Caco-2 (cell line): ENCODE results near the gene TCEAL7. TPM values are rescaled to one million over a fixed set of nuclear protein-coding genes. Genes with fewer than 3 reads are reported as not detected.
A peak's percentile ranks its signal among the peaks of the same experiment; 100 is the strongest.

Source experiments
- BruUV-seq: library from RNA; stranded (reverse); fragments of 400-500 nt; replicated peaks from 2 replicates; lab custom pipeline; 2021; lab: Mats Ljungman, UMichigan
- CTCF ChIA-PET: fragments of 300-600 bp; sonication (Branson Sonifier 250); formaldehyde crosslinking; loops from one replicate; lab custom pipeline; 2022; ENCODE audit warnings: antibody characterized with exemption; lab: Charles Lee
- POLR2A ChIA-PET: fragments of 300-600 bp; sonication (Branson Sonifier 250); formaldehyde crosslinking; loops from one replicate; lab custom pipeline; 2022; ENCODE audit warnings: antibody characterized with exemption; lab: Charles Lee
- DNase-seq, 2 experiments: peaks; one replicate each; pipeline versions ENCODE4 v3.0.0 to v3.0.0-alpha.2; 2020 to 2022
- H3K27me3 ChIP-seq: replicated peaks from 2 replicates; pipeline ENCODE4 v1.6.0; 2011; ENCODE audit warnings: low read length; ENCODE audit not compliant: control insufficient read depth, insufficient read depth
- H3K36me3 ChIP-seq: 2 replicates; pipeline ENCODE4 v1.5.1; 2011; ENCODE audit warnings: low read length; ENCODE audit not compliant: control insufficient read depth, insufficient read depth
- H3K4me1 ChIP-seq: fragments of 250-450 bp; sonication (Bioruptor Pico); 2 replicates; pipeline ENCODE4 v1.5.1; 2020; ENCODE audit warnings: mild to moderate bottlenecking
- H3K4me3 ChIP-seq: 2 replicates; pipeline ENCODE4 v1.5.1; 2011; ENCODE audit warnings: low read depth, mild to moderate bottlenecking, control low read depth, low read length
- H3K9me3 ChIP-seq: fragments of 250-450 bp; sonication (Bioruptor Pico); 2 replicates; pipeline ENCODE4 v1.5.1; 2020; ENCODE audit warnings: mild to moderate bottlenecking, moderate library complexity
- H3K27ac Mint-ChIP-seq: one replicate; pipeline ENCODE4 v1.8.0; 2022; ENCODE audit warnings: mixed read lengths; ENCODE audit not compliant: unreplicated experiment
- H3K27me3 Mint-ChIP-seq: one replicate; pipeline ENCODE4 v1.8.0; 2022; ENCODE audit warnings: mixed read lengths; ENCODE audit not compliant: insufficient read depth, unreplicated experiment
- H3K36me3 Mint-ChIP-seq: one replicate; pipeline ENCODE4 v1.8.0; 2022; ENCODE audit warnings: mild to moderate bottlenecking, mixed read lengths; ENCODE audit not compliant: insufficient read depth, unreplicated experiment
- H3K4me1 Mint-ChIP-seq: one replicate; pipeline ENCODE4 v1.8.0; 2022; ENCODE audit warnings: low read depth, mixed read lengths; ENCODE audit not compliant: unreplicated experiment
- H3K4me3 Mint-ChIP-seq: one replicate; pipeline ENCODE4 v1.8.0; 2022; ENCODE audit warnings: mild to moderate bottlenecking, moderate library complexity, mixed read lengths; ENCODE audit not compliant: unreplicated experiment
- H3K9me3 Mint-ChIP-seq: one replicate; pipeline ENCODE4 v1.8.0; 2022; ENCODE audit warnings: mixed read lengths; ENCODE audit not compliant: unreplicated experiment
- intact Hi-C: fragments of 100-400 bp; cut with micrococcal nuclease; formaldehyde crosslinking; loops from one replicate; pipeline ENCODE4 v1.10.0; 2022; ENCODE audit not compliant: unreplicated experiment
- total RNA-seq: library from RNA; stranded (reverse); gene quantifications from 2 replicates; pipeline ENCODE4 v1.2.3, GENCODE V29; 2022
- TF ChIP-seq, protein P1 (sequence below), 2 experiments: fragments of 200-600 bp in 1 of 2; IDR thresholded peaks; 1 replicate in 1 of 2; 2 replicates in 1 of 2; pipeline versions ENCODE4 v1.5.1 to v1.8.0; 2011 to 2022; ENCODE audit warnings: antibody characterized with exemption in 1 of 2, control low read depth in 1 of 2, inconsistent platforms in 1 of 2, low read depth in 1 of 2, low read length in 1 of 2, mild to moderate bottlenecking in 1 of 2, moderate library complexity in 1 of 2; ENCODE audit not compliant: insufficient read depth in 1 of 2, severe bottlenecking in 1 of 2, unreplicated experiment in 1 of 2

The TCEAL7 gene
- total RNA-seq, 1 experiment from 2014 or later: not detected

DNA sequence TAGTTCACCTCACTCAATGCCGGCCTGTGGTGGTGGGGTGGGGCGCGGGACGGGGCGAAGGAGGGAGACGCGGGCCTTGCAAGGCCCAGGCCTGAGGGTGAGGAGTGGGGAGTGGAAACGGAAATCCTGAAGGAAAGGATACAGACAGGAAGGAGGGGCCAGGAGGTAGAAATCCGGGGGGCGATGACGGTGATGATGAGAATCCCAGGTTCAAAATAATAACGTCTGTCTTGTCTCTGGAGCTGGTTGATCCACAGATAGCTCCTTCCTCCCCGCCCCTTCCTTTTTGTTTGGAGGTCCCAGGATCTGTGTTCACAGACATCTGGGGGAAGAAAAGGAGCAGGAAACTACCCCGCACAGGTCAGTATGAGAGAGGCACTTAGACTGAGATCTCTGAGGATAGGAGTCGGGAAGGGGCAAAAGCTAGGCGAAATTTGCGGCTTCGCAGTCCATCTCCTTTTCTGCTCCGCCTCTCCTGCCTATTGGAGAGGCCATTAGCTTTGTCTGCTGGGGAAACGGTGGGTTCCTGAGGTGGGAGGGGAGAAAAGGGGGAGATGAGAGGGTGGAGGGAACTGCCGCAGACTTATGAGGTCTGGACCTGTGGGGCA lies 746 bp downstream of the TCEAL7 start:
- H3K4me3 ChIP-seq: no peak overlapping the region
- Mint-ChIP-seq H3K27ac (no peak overlapping the region), H3K4me1 (no peaks in the 10 kb centered on the region), H3K36me3 (no peaks in the 10 kb centered on the region), H3K4me3 (no peak overlapping the region), H3K9me3 (no peaks in the 10 kb centered on the region), H3K27me3 (no peaks in the 10 kb centered on the region)
- no TSS peak for BruUV-seq
- H3K4me1 ChIP-seq: no peaks in the 10 kb centered on the region
- ChIA-PET POLR2A (no interaction called here), CTCF (interaction anchor here (1.0 kb wide), 1 partner anchor 133 kb away, joined by 4 read pairs; no protein-coding TSS in a partner anchor)
- H3K9me3 ChIP-seq: no peaks in the 10 kb centered on the region
- no peaks in the 10 kb centered on the region for H3K27me3 ChIP-seq
- intact Hi-C loops: no loop called here
- DNase-seq: no peak
- TF ChIP-seq, protein P1, sequence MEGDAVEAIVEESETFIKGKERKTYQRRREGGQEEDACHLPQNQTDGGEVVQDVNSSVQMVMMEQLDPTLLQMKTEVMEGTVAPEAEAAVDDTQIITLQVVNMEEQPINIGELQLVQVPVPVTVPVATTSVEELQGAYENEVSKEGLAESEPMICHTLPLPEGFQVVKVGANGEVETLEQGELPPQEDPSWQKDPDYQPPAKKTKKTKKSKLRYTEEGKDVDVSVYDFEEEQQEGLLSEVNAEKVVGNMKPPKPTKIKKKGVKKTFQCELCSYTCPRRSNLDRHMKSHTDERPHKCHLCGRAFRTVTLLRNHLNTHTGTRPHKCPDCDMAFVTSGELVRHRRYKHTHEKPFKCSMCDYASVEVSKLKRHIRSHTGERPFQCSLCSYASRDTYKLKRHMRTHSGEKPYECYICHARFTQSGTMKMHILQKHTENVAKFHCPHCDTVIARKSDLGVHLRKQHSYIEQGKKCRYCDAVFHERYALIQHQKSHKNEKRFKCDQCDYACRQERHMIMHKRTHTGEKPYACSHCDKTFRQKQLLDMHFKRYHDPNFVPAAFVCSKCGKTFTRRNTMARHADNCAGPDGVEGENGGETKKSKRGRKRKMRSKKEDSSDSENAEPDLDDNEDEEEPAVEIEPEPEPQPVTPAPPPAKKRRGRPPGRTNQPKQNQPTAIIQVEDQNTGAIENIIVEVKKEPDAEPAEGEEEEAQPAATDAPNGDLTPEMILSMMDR (IDR thresholded peaks at IDR 0.05; ENCODE audit: insufficient read depth in 1 of 2, low read depth in 1 of 2, low read length in 1 of 2, severe bottlenecking in 1 of 2, unreplicated experiment in 1 of 2): no peak
- H3K36me3 ChIP-seq: no peaks in the 10 kb centered on the region

DNA sequence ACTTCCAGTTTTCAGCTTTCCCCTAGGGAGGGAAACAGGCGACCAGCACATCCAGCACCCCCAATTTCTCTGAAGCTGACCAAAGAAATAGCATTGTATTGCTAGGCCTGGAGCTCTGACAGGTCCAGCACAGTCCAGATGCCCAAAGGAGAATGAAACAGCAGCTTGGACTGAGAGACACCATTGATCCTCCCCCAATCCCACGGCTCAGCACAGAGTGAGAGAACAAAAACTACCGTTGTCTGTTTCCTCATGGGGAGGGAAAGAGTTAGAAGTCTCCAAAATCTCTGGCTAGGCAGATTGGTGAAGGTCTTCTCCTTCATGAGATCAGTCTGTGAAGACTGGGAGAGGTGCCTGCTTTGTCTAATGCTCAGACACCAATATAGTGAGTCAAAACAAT lies 8.6 kb downstream of the TCEAL7 start:
- no peaks in the 10 kb centered on the region for H3K9me3 Mint-ChIP-seq
- Histone ChIP-seq H3K36me3 (no peaks in the 10 kb centered on the region), H3K4me3 (no peak overlapping the region), H3K27me3 (no peaks in the 10 kb centered on the region), H3K4me1 (no peaks in the 10 kb centered on the region), H3K9me3 (no peaks in the 10 kb centered on the region)
- intact Hi-C loops: no loop called here
- H3K36me3 Mint-ChIP-seq: no peaks in the 10 kb centered on the region
- TF ChIP-seq, protein P1 (IDR thresholded peaks at IDR 0.05; ENCODE audit: insufficient read depth in 1 of 2, low read depth in 1 of 2, low read length in 1 of 2, severe bottlenecking in 1 of 2, unreplicated experiment in 1 of 2): no peak
- no peak overlapping the region for H3K27ac Mint-ChIP-seq
- H3K4me1 Mint-ChIP-seq: peaks cover 6% of the 10 kb centered on the region
- BruUV-seq: no TSS peak
- CTCF ChIA-PET: no interaction called here
- no peaks in the 10 kb centered on the region for H3K27me3 Mint-ChIP-seq
- no peak for DNase-seq
- no peak overlapping the region for H3K4me3 Mint-ChIP-seq
- POLR2A ChIA-PET: no interaction called here

DNA sequence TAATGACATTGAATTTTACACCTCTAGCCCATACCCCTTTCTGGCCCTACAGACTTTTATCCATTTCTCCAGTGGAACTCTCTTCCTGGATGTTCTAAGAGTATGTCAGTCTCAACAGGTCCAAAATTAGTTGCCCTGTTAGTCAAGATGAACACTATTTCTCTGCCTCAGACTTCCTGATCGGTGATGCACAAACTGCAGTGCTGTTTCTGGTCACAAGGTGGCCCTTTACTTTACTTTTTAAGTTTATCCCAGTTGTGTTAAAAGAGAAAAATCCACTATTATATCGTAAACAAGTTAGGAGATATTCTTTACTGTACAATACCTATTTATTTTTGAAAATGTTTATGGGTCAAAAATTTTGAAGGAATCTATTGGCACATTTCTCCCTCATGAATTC lies 13.1 kb downstream of the TCEAL7 start:
- Histone ChIP-seq H3K4me3 (no peak overlapping the region), H3K36me3 (no peaks in the 10 kb centered on the region), H3K27me3 (no peaks in the 10 kb centered on the region), H3K9me3 (no peaks in the 10 kb centered on the region), H3K4me1 (no peaks in the 10 kb centered on the region)
- intact Hi-C loops: loop anchor here (1.0 to 5.0 kb wide), 3 partner anchors 34 to 121 kb away; partner anchors contain the start of gene BEX3
- Mint-ChIP-seq H3K4me3 (no peak overlapping the region), H3K4me1 (peaks cover 6% of the 10 kb centered on the region), H3K27me3 (no peaks in the 10 kb centered on the region), H3K27ac (no peak overlapping the region), H3K36me3 (peaks cover 2% of the 10 kb centered on the region), H3K9me3 (no peaks in the 10 kb centered on the region)
- peak; percentile 37 for DNase-seq
- POLR2A ChIA-PET: no interaction called here
- TF ChIP-seq, protein P1 (IDR thresholded peaks at IDR 0.05; ENCODE audit: insufficient read depth in 1 of 2, low read depth in 1 of 2, low read length in 1 of 2, severe bottlenecking in 1 of 2, unreplicated experiment in 1 of 2): peak; percentile 37 to 67
- no TSS peak for BruUV-seq
- CTCF ChIA-PET: interaction anchor here (0.7 to 1.0 kb wide), 2 partner anchors 13 to 122 kb away, joined by 3 to 6 read pairs; partner anchors contain the start of gene TCEAL9
